ENCODE results near the gene TMEM235.
A peak's percentile ranks its signal among the peaks of the same experiment; 100 is the strongest.
"Not testable (repeated sequence)": the region's sequence is repeated elsewhere in the genome, so short reads cannot be mapped to it uniquely, and the experiment has no call there.

The TMEM235 gene

DNA sequence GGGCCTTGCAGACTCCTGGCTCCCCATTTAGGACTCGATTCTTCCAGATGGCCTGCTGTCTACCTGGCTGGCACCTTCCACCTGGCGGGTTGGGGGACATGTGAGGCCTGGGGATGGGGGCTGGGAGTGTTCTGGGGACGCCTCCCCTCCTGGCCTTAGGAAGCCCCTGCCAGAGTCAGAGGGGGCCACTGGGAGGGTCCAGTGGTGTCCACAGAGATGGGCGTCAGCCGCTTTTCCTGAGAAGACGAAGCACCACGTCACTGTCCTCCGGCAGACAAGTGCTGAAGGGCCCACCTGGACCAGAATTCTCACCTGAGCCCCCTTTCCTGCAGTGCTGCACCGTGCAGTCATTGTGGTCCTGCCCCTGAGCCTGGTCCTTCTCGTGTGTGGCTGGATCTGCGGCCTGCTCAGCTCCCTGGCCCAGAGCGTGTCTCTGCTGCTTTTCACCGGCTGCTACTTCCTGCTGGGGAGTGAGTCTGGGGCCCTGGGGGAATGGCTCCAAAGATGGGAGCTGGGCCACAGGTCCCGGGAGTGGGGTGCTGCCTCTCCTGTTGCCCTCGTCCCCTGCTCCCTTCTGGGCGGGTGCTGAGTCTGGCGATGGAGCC, 2.9 kb downstream of the TMEM235 start:
- Histone ChIP-seq H3K27ac (ENCODE audit: low read length, poor library complexity, severe bottlenecking) (no peak overlapping the region), H3K9ac (ENCODE audit: low read length) (no peak overlapping the region), H3K18ac (ENCODE audit: low read depth in 1 of 2, low read length in 2 of 2) (no peak overlapping the region), H3K9me3 (ENCODE audit: control insufficient read depth, low read length) (no peaks in the 10 kb centered on the region), H4K8ac (ENCODE audit: low read length) (no peak overlapping the region), H2BK12ac (ENCODE audit: low read length in 2 of 2) (no peak overlapping the region), H2AFZ (ENCODE audit: low read depth, low read length) (no peak overlapping the region), H3K4me3 (ENCODE audit: insufficient read depth in 1 of 2, low read depth in 1 of 2, low read length in 2 of 2) (no peak overlapping the region), H3K4me2 (ENCODE audit: low read length, poor library complexity, severe bottlenecking) (no peak overlapping the region), H3K27me3 (ENCODE audit: control insufficient read depth in 1 of 2, insufficient read depth in 1 of 2, low read length in 2 of 2) (peaks cover 29 to 59% of the 10 kb centered on the region in 2 experiments), H3K14ac (ENCODE audit: low read length in 2 of 2) (no peak overlapping the region), H4K91ac (ENCODE audit: low read length) (peak overlapping the region; percentile 45), H3K79me1 (replicated peaks; ENCODE audit: low read length, poor library complexity, severe bottlenecking) (no peaks in the 10 kb centered on the region), H2BK15ac (ENCODE audit: low read depth, poor library complexity, severe bottlenecking) (no peak overlapping the region), H3K36me3 (ENCODE audit: control insufficient read depth in 1 of 2, insufficient read depth in 2 of 2, low read depth in 1 of 2, low read length in 2 of 2) (peaks cover 0 to 5% of the 10 kb centered on the region in 2 experiments), H2BK5ac (ENCODE audit: low read depth, low read length, poor library complexity, severe bottlenecking) (no peak overlapping the region), H3K23ac (ENCODE audit: low read length in 2 of 2) (no peak overlapping the region), H3K4me1 (ENCODE audit: control insufficient read depth, insufficient read depth, low read depth, low read length) (peaks cover 21% of the 10 kb centered on the region), H2AK5ac (ENCODE audit: low read length, severe bottlenecking) (no peak overlapping the region), H3K4ac (ENCODE audit: low read depth in 1 of 2, low read length in 2 of 2) (no peak overlapping the region), H2BK120ac (ENCODE audit: low read depth, low read length) (no peak overlapping the region)
- WGBS = 87% methylated on average over 17 of the region's 17 CpGs
- no peak for DNase-seq

DNA sequence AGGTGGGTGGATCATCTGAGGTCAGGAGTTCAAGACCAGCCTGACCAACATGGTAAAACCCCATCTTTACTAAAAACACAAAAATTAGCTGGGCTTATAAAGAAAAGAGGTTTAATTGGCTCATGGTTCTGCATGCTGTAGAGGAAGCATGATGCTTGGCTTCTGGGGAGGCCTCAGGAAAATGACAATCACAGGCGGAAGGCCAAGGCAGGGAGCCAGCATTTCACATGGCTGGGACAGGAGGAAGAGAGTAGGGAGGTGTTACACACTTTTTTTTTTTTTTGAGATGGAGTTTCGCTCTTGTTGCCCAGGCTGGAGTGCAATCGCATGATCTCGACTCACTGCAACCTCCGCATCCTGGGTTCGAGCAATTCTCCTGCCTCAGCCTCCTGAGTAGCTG, 3.6 kb downstream of the TMEM235 start:
- H3K4ac ChIP-seq (ENCODE audit: low read depth in 1 of 2, low read length in 2 of 2); H4K8ac ChIP-seq (ENCODE audit: low read length); H3K18ac ChIP-seq (ENCODE audit: low read depth in 1 of 2, low read length in 2 of 2); H2BK120ac ChIP-seq (ENCODE audit: low read depth, low read length); H3K27ac ChIP-seq (ENCODE audit: low read length, poor library complexity, severe bottlenecking); H4K91ac ChIP-seq (ENCODE audit: low read length); H3K14ac ChIP-seq (ENCODE audit: low read length in 2 of 2); DNase-seq; H3K79me1 ChIP-seq (replicated peaks; ENCODE audit: low read length, poor library complexity, severe bottlenecking); H2BK5ac ChIP-seq (ENCODE audit: low read depth, low read length, poor library complexity, severe bottlenecking); H3K9me3 ChIP-seq (ENCODE audit: control insufficient read depth, low read length); H3K36me3 ChIP-seq (ENCODE audit: control insufficient read depth in 1 of 2, insufficient read depth in 2 of 2, low read depth in 1 of 2, low read length in 2 of 2); H2BK12ac ChIP-seq (ENCODE audit: low read length in 2 of 2); H2AFZ ChIP-seq (ENCODE audit: low read depth, low read length); H3K9ac ChIP-seq (ENCODE audit: low read length); H3K4me2 ChIP-seq (ENCODE audit: low read length, poor library complexity, severe bottlenecking); H2AK5ac ChIP-seq (ENCODE audit: low read length, severe bottlenecking); H3K23ac ChIP-seq (ENCODE audit: low read length in 2 of 2); H3K4me3 ChIP-seq (ENCODE audit: insufficient read depth in 1 of 2, low read depth in 1 of 2, low read length in 2 of 2); H2BK15ac ChIP-seq (ENCODE audit: low read depth, poor library complexity, severe bottlenecking): not testable (repeated sequence)
- 98% methylated on average over 6 of the region's 6 CpGs for WGBS
- Histone ChIP-seq H3K4me1 (ENCODE audit: control insufficient read depth, insufficient read depth, low read depth, low read length) (peaks cover 21% of the 10 kb centered on the region), H3K27me3 (ENCODE audit: control insufficient read depth in 1 of 2, insufficient read depth in 1 of 2, low read length in 2 of 2) (peaks cover 26 to 55% of the 10 kb centered on the region in 2 experiments)

DNA sequence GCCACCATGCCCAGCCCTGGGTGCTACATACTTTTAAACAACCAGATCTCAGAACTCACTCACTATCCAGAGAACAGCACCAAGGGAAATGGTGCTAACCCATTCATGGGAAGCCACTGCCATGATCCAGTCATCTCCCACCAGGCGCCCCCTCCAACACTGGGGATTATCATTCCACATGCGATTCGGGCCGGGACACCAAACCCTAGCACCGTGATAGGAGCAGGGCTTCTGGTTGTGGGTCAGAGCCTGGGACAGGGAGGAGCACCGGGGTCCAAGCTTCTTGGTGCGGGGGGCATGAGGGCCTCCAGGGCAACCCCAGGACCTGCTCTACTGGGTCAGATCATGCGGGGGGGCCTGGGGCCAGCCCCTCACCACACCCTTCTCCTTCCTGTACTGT, 4.5 kb downstream of the TMEM235 start:
- Histone ChIP-seq H3K4me1 (ENCODE audit: control insufficient read depth, insufficient read depth, low read depth, low read length) (peaks cover 18% of the 10 kb centered on the region), H3K27ac (ENCODE audit: low read length, poor library complexity, severe bottlenecking) (no peak overlapping the region), H2BK12ac (ENCODE audit: low read length in 2 of 2) (no peak overlapping the region), H2AK5ac (ENCODE audit: low read length, severe bottlenecking) (no peak overlapping the region), H3K27me3 (ENCODE audit: control insufficient read depth in 1 of 2, insufficient read depth in 1 of 2, low read length in 2 of 2) (peaks cover 17 to 46% of the 10 kb centered on the region in 2 experiments), H3K23ac (ENCODE audit: low read length in 2 of 2) (no peak overlapping the region), H3K4me3 (ENCODE audit: insufficient read depth in 1 of 2, low read depth in 1 of 2, low read length in 2 of 2) (no peak overlapping the region), H2AFZ (ENCODE audit: low read depth, low read length) (no peak overlapping the region), H3K79me1 (replicated peaks; ENCODE audit: low read length, poor library complexity, severe bottlenecking) (no peaks in the 10 kb centered on the region), H3K4me2 (ENCODE audit: low read length, poor library complexity, severe bottlenecking) (no peak overlapping the region), H2BK15ac (ENCODE audit: low read depth, poor library complexity, severe bottlenecking) (no peak overlapping the region), H2BK120ac (ENCODE audit: low read depth, low read length) (no peak overlapping the region), H3K36me3 (ENCODE audit: control insufficient read depth in 1 of 2, insufficient read depth in 2 of 2, low read depth in 1 of 2, low read length in 2 of 2) (peaks cover 0 to 5% of the 10 kb centered on the region in 2 experiments), H4K8ac (ENCODE audit: low read length) (no peak overlapping the region), H3K4ac (ENCODE audit: low read depth in 1 of 2, low read length in 2 of 2) (no peak overlapping the region), H3K18ac (ENCODE audit: low read depth in 1 of 2, low read length in 2 of 2) (no peak overlapping the region), H3K14ac (ENCODE audit: low read length in 2 of 2) (no peak overlapping the region), H3K9ac (ENCODE audit: low read length) (no peak overlapping the region), H2BK5ac (ENCODE audit: low read depth, low read length, poor library complexity, severe bottlenecking) (no peak overlapping the region), H4K91ac (ENCODE audit: low read length) (no peak overlapping the region), H3K9me3 (ENCODE audit: control insufficient read depth, low read length) (no peaks in the 10 kb centered on the region)
- 82% methylated on average over 8 of the region's 8 CpGs for WGBS
- no peak for DNase-seq

DNA sequence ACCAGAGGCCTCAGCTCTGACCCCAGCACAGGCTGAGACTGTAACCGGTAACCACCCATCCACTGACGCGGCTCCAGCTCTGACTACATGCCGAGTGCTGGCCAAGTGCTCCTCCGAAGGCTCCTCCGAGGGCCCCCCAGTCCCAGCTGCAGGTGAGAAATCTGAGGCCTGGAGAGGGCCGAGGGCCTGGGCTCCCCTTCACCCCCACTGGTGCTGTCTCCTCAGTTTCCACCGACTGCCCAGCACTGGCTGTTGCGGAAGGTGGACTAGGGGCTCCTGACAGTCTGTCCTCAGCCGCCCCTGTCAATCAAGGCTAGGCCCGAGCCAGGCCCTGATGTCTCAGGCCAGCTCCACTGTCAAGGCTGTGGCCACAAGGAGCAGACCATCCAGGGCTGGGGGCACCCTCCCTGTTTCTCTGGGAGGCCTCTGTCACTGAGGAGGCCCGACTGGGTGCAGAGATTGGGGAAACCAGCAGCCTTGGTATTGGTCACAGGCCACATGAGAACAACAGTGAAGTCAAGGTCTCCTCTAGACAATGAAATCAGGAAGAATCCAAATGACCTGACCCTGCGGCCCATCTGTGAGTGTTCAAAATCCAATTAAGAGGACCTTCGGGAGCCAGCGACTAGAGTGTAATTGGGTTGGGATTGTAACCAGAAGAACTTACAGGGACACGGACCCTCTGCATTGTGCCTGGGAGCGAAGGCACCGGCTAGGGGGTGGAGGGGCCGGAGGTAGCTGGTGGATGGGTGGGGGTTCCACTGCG, 5.1 kb downstream of the TMEM235 start:
- Histone ChIP-seq H3K9ac (ENCODE audit: low read length) (no peak overlapping the region), H3K4me3 (ENCODE audit: insufficient read depth in 1 of 2, low read depth in 1 of 2, low read length in 2 of 2) (no peak overlapping the region), H2AK5ac (ENCODE audit: low read length, severe bottlenecking) (no peak overlapping the region), H3K27ac (ENCODE audit: low read length, poor library complexity, severe bottlenecking) (no peak overlapping the region), H4K91ac (ENCODE audit: low read length) (no peak overlapping the region), H3K36me3 (ENCODE audit: control insufficient read depth in 1 of 2, insufficient read depth in 2 of 2, low read depth in 1 of 2, low read length in 2 of 2) (peaks cover 0 to 5% of the 10 kb centered on the region in 2 experiments), H3K79me1 (replicated peaks; ENCODE audit: low read length, poor library complexity, severe bottlenecking) (no peaks in the 10 kb centered on the region), H2BK12ac (ENCODE audit: low read length in 2 of 2) (no peak overlapping the region), H3K4me2 (ENCODE audit: low read length, poor library complexity, severe bottlenecking) (no peak overlapping the region), H3K23ac (ENCODE audit: low read length in 2 of 2) (peak overlapping the region in 1 of 2 experiments; percentile 73), H4K8ac (ENCODE audit: low read length) (no peak overlapping the region), H2BK5ac (ENCODE audit: low read depth, low read length, poor library complexity, severe bottlenecking) (no peak overlapping the region), H3K9me3 (ENCODE audit: control insufficient read depth, low read length) (no peaks in the 10 kb centered on the region), H2AFZ (ENCODE audit: low read depth, low read length) (no peak overlapping the region), H3K4ac (ENCODE audit: low read depth in 1 of 2, low read length in 2 of 2) (no peak overlapping the region), H2BK120ac (ENCODE audit: low read depth, low read length) (no peak overlapping the region), H3K27me3 (ENCODE audit: control insufficient read depth in 1 of 2, insufficient read depth in 1 of 2, low read length in 2 of 2) (peaks cover 11 to 46% of the 10 kb centered on the region in 2 experiments), H3K18ac (ENCODE audit: low read depth in 1 of 2, low read length in 2 of 2) (no peak overlapping the region), H3K4me1 (ENCODE audit: control insufficient read depth, insufficient read depth, low read depth, low read length) (peaks cover 16% of the 10 kb centered on the region), H2BK15ac (ENCODE audit: low read depth, poor library complexity, severe bottlenecking) (no peak overlapping the region), H3K14ac (ENCODE audit: low read length in 2 of 2) (no peak overlapping the region)
- no peak for DNase-seq
- 90% methylated on average over 20 of the region's 20 CpGs for WGBS
